OCI-LY3 (cell line): Measurements from ENCODE around the gene ZNF160.
"Not testable (repeated sequence)": the region's sequence is repeated elsewhere in the genome, so short reads cannot be mapped to it uniquely, and the experiment has no call there.

ENCODE experiments used
- H2AFZ ChIP-seq: fragments of 200-600, 300-600 bp; shearing (Covaris generic); 2 replicates; pipeline ENCODE4 v1.6.0; 2014; ENCODE audit warnings: antibody characterized with exemption, low read depth, low read length
- H3K27ac ChIP-seq: fragments of 200-600, 300-600 bp; sonication (generic); 2 replicates; pipeline ENCODE4 v1.5.1; 2014; ENCODE audit warnings: mild to moderate bottlenecking, low read length, moderate library complexity, mixed read lengths
- H3K27me3 ChIP-seq: fragments of 200-600, 300-600 bp; sonication (generic); 2 replicates; pipeline ENCODE4 v1.6.1; 2014; ENCODE audit warnings: low read depth, low read length, mixed read lengths
- H3K36me3 ChIP-seq: fragments of 200-600, 300-600 bp; sonication (generic); replicated peaks from 2 replicates; pipeline ENCODE3; 2014; ENCODE audit warnings: low read depth, low read length, mixed read lengths
- H3K4me1 ChIP-seq: fragments of 300-600, 200-600 bp; sonication (generic); 2 replicates; pipeline ENCODE4 v1.6.1; 2014; ENCODE audit warnings: low read length, mixed read lengths
- H3K4me2 ChIP-seq: fragments of 200-600, 300-600 bp; sonication (generic); 2 replicates; pipeline ENCODE4 v1.6.1; 2014; ENCODE audit warnings: low read length, mixed read lengths
- H3K4me3 ChIP-seq: fragments of 300-600, 200-600 bp; sonication (generic); 2 replicates; pipeline ENCODE4 v1.5.1; 2014; ENCODE audit warnings: antibody characterized with exemption, mild to moderate bottlenecking, low read length, moderate library complexity
- H3K79me2 ChIP-seq: fragments of 300-600, 200-600 bp; shearing (Covaris generic); 2 replicates; pipeline ENCODE4 v1.6.1; 2014; ENCODE audit warnings: mild to moderate bottlenecking, low read length, mixed read lengths
- H3K9ac ChIP-seq: fragments of 300-600, 200-600 bp; shearing (Covaris generic); 2 replicates; pipeline ENCODE4 v1.6.0; 2014; ENCODE audit warnings: mild to moderate bottlenecking, low read length, moderate library complexity
- H3K9me3 ChIP-seq: fragments of 200-600, 300-600 bp; shearing (Covaris generic); 2 replicates; pipeline ENCODE4 v1.6.1; 2014; ENCODE audit warnings: low read length, mixed read lengths; ENCODE audit not compliant: insufficient read depth
- H4K20me1 ChIP-seq: fragments of 200-600, 300-600 bp; sonication (generic); 2 replicates; pipeline ENCODE4 v1.6.1; 2016; ENCODE audit warnings: low read length, mixed read lengths; ENCODE audit not compliant: insufficient read depth
- CTCF ChIP-seq: fragments of 200-600, 300-600 bp; sonication (generic); IDR thresholded peaks from 2 replicates; pipeline ENCODE4 v1.5.1; 2014; ENCODE audit warnings: antibody characterized with exemption, low read length, low read depth
- EZH2phosphoT487 ChIP-seq: fragments of 200-600 bp; shearing (Covaris generic); IDR thresholded peaks from 2 replicates; pipeline ENCODE4 v1.6.1; 2018; ENCODE audit warnings: antibody characterized with exemption, mixed run types, low read depth

Gene ZNF160

DNA sequence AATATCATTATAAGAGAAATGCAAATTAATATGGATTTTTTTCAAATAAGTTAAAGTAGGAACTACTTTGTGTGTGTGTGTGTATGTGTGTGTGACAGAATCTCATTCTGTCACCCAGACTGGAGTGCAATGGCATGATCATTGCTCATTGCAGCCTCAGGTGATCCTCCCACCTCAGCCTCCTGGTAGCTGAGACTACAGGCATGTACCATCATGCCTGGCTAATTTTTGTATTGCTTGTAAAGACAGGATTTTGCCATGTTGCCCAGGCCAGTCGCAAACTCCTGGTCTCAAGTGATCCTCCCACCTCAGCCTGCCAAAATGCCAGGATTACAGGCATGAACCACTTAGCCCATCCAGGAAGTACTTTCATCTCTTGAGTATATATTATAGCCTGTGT is 61.9 kb downstream of the ZNF160 start:
- TF ChIP-seq EZH2phosphoT487, result no peak
- no peak for TF ChIP-seq CTCF
- no peaks in the 10 kb centered on the region for H3K27me3 ChIP-seq
- H3K4me1 ChIP-seq, result peaks cover 7% of the 10 kb centered on the region
- no peak overlapping the region for H3K27ac ChIP-seq
- no peaks in the 10 kb centered on the region for H3K79me2 ChIP-seq
- no peak overlapping the region for H3K9ac ChIP-seq
- H3K4me3 ChIP-seq, result no peak overlapping the region
- H3K4me2 ChIP-seq, result no peak overlapping the region
- H3K36me3 ChIP-seq, result no peaks in the 10 kb centered on the region
- H3K9me3 ChIP-seq, result peaks cover 13% of the 10 kb centered on the region
- H2AFZ ChIP-seq, result no peak overlapping the region
- no peaks in the 10 kb centered on the region for H4K20me1 ChIP-seq

DNA sequence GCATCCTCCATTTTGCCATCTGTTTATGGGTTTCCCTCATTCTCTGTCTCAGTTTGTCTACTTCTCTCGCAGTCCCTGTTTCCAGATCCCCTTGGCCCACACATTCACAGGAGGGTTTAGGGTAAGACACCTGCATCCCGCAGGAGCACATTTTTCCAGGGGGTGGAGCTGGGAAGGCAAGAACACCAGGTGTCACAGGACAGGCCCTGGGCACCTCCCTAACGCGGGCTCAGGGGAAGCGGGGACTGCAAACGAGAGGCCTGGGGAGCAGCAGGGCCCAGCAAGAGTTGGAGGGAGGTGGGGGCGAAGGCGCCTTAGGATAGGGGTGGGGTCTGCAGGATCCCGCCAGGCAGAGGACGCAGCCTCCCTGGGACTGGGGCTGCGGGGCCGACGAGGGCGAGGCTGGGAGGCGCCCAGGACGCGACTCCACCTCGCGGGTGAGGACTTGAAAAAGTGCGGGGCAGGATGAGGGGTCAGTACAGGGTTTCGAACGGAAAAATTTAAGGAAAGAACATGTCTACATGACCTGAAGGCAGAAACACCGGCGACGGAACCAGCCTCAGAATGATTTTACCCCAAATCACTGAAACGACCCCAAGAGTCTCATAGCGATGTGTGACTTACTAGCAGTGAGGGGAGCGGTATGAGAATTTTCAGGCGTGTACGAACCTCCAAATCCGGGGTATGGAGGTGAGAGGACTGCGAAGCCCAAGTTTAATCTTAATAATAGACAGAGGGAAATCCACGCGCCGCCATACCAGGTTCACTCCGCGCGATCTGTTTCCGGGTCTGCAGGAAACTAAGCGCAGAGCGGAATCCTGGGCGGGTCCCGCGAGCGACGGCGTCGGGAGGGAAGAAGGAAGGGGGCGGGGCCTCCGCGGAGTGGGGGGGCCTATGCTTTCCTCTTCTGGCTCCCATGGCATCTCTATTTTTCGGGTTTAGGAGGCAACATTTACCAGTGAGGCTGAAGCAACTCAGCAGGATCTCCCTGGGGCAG is 65.8 kb downstream of the ZNF160 start:
- Histone ChIP-seq H3K36me3 (no peaks in the 10 kb centered on the region), H3K27me3 (no peaks in the 10 kb centered on the region), H3K27ac (no peak overlapping the region), H4K20me1 (no peaks in the 10 kb centered on the region), H3K79me2 (no peaks in the 10 kb centered on the region), H3K9ac (no peak overlapping the region), H2AFZ (no peak overlapping the region), H3K4me1 (peaks cover 23% of the 10 kb centered on the region), H3K4me2 (no peak overlapping the region), H3K4me3 (no peak overlapping the region), H3K9me3 (peaks cover 11% of the 10 kb centered on the region)
- TF ChIP-seq EZH2phosphoT487 (no peak), CTCF (no peak)

- peak overlapping the region; percentile 2; the same call in 1 of the 2 replicates for H2AFZ ChIP-seq
- H3K27ac ChIP-seq, result peak overlapping the region; percentile 24
- peak overlapping the region; percentile 26 for H3K4me3 ChIP-seq
- peak overlapping the region; percentile 46 for H3K4me2 ChIP-seq
- TF ChIP-seq EZH2phosphoT487, result no peak
- no peak for TF ChIP-seq CTCF
- no peaks in the 10 kb centered on the region for H3K27me3 ChIP-seq
- H3K9me3 ChIP-seq, result peaks cover 11% of the 10 kb centered on the region
- H3K4me1 ChIP-seq, result peaks cover 23% of the 10 kb centered on the region
- no peaks in the 10 kb centered on the region for H4K20me1 ChIP-seq
- no peak overlapping the region; the same call in 1 of the 2 replicates for H3K9ac ChIP-seq
- H3K36me3 ChIP-seq, result no peaks in the 10 kb centered on the region
- no peaks in the 10 kb centered on the region for H3K79me2 ChIP-seq
Measured at GRCh38 chr19:53034948-53035675, 68.1 kb downstream of the ZNF160 start.

- Histone ChIP-seq H3K4me2 (no peak overlapping the region), H3K4me1 (peaks cover 23% of the 10 kb centered on the region), H3K9me3 (peaks cover 10% of the 10 kb centered on the region), H3K27me3 (no peaks in the 10 kb centered on the region), H3K36me3 (no peaks in the 10 kb centered on the region), H3K4me3 (no peak overlapping the region), H4K20me1 (no peaks in the 10 kb centered on the region), H3K9ac (no peak overlapping the region), H2AFZ (no peak overlapping the region), H3K27ac (no peak overlapping the region), H3K79me2 (no peaks in the 10 kb centered on the region)
- TF ChIP-seq CTCF (no peak), EZH2phosphoT487 (no peak)
Measured at GRCh38 chr19:53034054-53034453, 69.2 kb downstream of the ZNF160 start.

DNA sequence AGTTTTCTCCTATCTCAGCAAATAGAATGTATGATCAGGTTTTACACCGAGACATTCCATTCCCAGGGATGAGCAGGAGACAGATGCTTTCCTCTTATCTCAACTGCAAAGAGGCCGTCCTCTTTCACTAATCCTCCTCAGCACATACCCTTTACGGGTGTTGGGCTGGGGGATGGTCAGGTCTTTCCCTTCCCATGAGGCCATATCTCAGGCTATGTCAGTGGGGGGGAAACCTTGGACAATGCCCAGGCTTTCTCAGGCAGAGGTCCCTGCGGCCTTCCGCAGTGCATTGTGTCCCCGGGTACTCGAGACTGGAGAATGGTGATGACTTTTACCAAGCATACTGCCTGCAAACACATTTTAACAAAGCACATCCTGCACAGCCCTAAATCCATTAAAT is 74.9 kb downstream of the ZNF160 start:
- H3K9me3 ChIP-seq, H3K36me3 ChIP-seq, H3K9ac ChIP-seq, H3K27me3 ChIP-seq, H3K4me3 ChIP-seq, H3K4me1 ChIP-seq, H3K79me2 ChIP-seq, H2AFZ ChIP-seq, H4K20me1 ChIP-seq, H3K27ac ChIP-seq, H3K4me2 ChIP-seq: not testable (repeated sequence)
